Upper lobe of left lung (tissue), 4 donors: ENCODE results near the gene TMEM139.

Experiments
- EP300 ChIP-seq, 4 donors: sonication (generic); formaldehyde crosslinking; IDR thresholded peaks; one replicate each; pipeline ENCODE4 v1.5.1; 2017; ENCODE audit warnings: antibody characterized with exemption in 4 of 4, control low read depth in 2 of 4
- TF ChIP-seq, protein P1 (sequence below), 6 experiments: fragments of 450-650 bp in 4 of 6; fragments of 200-600 bp in 2 of 6; sonication (generic) in 2 of 6; IDR thresholded peaks; one replicate each; pipeline ENCODE4 v1.5.1; 2016 to 2019; ENCODE audit warnings: antibody characterized with exemption in 6 of 6

DNA sequence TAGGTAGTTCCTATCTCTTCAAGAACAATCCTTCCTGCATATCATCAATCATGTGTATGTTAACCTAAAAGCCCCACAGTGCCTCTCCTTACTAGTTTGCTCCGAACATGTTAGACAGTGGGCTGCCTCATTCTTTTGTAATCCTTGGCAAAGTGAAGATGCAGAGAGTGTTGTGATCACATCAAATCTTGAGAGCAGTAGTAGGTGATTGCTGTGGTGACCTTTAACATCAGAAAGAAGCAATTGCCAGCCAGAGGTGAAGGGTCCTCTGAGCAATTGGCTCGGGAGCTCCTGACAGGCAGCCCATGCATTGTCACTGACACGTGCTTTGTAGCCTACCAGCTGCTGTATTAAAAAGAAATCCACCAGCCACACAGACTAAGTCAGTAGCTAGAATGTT is 41.1 kb upstream of the TMEM139 start:
- TF ChIP-seq, protein P1, sequence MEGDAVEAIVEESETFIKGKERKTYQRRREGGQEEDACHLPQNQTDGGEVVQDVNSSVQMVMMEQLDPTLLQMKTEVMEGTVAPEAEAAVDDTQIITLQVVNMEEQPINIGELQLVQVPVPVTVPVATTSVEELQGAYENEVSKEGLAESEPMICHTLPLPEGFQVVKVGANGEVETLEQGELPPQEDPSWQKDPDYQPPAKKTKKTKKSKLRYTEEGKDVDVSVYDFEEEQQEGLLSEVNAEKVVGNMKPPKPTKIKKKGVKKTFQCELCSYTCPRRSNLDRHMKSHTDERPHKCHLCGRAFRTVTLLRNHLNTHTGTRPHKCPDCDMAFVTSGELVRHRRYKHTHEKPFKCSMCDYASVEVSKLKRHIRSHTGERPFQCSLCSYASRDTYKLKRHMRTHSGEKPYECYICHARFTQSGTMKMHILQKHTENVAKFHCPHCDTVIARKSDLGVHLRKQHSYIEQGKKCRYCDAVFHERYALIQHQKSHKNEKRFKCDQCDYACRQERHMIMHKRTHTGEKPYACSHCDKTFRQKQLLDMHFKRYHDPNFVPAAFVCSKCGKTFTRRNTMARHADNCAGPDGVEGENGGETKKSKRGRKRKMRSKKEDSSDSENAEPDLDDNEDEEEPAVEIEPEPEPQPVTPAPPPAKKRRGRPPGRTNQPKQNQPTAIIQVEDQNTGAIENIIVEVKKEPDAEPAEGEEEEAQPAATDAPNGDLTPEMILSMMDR (IDR thresholded peaks at IDR 0.05): no peak
- no peak for TF ChIP-seq EP300 (IDR thresholded peaks at IDR 0.05)
